Activated CD4-positive, alpha-beta T cell treated with anti-CD3 and anti-CD28 coated beads, Interleukin-2, amount 50 U/mL, for 16 hours (primary cell): ENCODE measurements around the gene SYNE2.

Experiments
- DNase-seq: peaks from one replicate; pipeline ENCODE4 v3.0.0-alpha.2; 2020

SYNE2 gene

DNA sequence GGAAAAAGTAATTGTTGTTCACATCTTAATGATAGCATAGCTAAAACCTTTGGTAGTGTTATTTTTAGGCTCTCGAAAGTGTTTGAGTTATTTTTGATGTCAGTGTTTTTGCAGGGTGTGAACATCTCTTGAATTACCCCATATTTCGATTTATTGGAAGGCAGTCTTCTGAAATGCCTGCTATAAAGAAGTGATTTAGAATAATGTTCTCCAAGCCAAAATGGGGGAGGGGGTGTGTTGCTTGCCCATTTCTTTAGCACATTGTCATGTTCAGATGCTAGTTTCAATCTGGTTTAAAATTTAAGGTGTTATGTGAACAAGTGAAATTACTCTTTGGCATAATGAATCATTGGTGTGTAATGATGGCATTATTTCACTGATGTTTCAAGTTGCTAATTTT lies 110.6 kb downstream of the SYNE2 start:
- no peak for DNase-seq

DNA sequence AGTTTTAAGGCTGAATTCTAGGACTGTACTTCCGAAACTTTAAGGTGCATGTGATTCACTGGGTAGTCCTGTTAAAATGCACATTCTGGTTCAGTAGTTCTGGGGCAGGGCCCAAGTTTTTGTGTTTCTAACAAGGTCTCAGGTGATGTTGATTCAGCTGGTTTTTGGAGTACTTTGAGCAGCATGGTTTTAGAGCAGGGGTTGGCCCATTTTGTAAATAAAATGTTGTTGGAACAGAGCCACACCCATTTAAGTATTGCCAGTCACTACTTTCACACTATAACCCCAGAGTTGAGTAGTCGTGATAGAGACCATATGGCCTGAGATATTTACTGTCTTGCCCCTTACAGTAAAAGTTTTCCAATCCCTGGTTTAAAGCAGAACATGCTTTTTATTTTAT lies 111.3 kb downstream of the SYNE2 start:
- no peak for DNase-seq

DNA sequence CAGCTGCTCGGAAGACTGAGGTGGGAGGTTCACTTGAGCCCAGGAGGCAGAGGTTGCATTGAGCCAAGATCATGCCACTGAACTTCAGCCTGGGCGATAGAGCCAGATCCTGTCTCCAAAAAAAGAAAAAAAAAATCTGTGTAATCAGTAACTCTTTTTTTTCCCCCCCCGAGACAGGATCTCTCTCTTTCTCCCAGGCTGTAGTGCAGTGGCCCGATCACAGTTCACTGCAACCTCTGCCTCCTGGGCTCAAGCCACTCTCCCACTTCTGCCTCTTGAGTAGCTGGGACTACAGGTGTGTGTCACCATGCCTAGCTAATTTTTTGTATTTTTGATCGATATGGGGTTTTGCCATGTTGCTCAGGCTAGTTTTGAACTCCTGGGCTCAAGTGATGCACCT lies 113.6 kb downstream of the SYNE2 start:
- DNase-seq, result no peak

DNA sequence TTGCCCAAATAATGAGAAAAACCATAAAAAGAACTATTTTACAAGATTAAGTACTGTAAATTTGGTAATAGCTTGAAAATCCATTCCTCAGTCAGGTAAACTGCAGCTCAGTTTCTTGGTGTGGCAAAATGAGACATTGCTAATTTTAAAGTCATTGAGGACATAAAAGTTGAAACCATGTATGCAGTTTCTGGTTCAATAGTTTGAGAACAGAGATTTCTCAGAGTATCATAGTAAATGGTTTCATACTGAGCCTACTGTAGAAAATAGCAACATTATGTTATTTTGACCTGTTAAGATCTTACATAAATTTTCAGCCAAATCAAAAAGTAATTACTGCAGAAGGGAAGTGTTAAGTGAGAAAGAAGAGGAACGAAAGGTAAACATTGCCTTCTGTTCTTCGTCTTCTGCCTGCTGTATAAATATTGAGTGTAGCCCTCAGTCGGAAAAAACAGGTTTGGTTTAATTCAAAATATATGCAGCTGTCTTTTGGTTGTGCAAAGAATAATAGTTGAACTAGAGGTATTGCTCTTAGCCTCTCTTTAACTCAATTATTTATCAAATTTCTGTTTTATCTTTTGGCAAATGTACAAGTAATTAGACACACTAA lies 119.6 kb downstream of the SYNE2 start:
- no peak for DNase-seq

DNA sequence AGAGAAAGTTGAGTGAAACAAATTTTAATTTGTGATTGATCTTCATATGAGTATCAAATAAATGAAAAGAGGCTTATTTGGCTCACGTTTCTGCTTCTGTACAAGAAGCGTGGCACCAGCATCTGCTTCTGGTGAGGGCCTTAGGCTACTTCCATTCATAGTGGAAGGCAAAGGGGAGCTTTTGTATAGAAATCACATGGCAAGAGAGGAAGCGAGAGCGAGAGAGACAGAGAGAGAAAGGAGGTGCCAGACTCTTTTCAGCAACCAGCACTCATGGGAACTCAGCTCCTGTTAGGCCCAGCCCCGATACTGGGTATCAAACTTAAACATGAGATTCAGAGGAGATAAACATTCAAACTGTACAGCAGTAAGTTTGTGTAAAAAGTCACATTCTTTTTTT lies 121.4 kb downstream of the SYNE2 start:
- no peak for DNase-seq

DNA sequence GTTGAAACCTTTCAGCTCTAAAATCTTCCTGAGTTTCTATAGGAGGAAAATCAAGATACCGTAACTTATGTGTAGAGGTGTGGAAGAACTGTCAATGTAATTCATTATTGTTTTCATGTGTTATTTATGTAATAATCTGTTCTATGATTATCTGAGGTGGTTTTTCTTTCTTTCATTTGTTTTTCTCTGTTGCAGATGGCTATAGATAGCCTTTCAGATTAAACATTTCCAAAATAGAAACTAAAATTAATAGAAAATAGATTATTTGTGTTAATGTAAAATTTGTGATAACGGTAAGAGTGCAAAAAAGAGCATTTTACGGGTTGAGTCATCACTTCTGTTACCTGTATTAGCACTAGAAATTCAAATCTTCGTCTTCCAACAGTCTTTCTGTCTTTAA lies 128.8 kb downstream of the SYNE2 start:
- DNase-seq, result no peak

DNA sequence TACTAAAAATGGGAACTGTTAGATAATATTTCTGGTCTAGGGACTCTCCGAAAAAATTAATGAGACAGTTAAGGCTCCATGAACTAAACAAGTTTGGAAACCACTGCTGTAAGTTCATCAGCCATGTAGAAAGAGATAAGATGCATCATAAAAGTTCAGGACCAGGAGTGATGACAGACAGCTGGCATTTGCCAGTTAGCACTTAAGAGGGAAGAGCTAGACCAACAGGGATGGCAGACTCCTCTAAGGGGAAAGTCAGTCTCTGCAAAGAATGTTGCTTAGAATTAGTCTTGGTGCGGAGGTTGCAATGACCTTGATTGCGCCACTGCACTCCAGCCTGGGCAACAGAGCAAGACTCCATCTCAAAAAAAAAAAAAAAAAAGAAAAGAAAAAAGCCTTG lies 129.4 kb downstream of the SYNE2 start:
- no peak for DNase-seq

DNA sequence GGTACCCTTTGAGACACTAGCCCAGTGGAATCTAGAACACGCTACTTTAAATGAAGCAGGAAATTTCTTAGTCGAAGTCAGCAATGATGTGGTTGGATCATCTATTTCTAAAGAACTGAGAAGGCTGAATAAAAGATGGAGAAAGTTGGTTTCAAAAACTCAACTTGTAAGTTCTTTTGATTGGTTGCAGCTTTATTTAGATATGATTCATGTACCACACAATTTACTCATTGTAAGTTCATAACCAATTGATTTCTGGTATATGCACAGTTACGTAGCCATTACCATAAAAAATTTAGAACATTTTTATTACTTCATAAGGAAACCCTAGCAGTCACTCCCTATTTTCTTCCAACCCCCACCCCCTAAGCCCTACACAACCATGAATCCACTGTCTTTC lies 129.8 kb downstream of the SYNE2 start:
- no peak for DNase-seq

DNA sequence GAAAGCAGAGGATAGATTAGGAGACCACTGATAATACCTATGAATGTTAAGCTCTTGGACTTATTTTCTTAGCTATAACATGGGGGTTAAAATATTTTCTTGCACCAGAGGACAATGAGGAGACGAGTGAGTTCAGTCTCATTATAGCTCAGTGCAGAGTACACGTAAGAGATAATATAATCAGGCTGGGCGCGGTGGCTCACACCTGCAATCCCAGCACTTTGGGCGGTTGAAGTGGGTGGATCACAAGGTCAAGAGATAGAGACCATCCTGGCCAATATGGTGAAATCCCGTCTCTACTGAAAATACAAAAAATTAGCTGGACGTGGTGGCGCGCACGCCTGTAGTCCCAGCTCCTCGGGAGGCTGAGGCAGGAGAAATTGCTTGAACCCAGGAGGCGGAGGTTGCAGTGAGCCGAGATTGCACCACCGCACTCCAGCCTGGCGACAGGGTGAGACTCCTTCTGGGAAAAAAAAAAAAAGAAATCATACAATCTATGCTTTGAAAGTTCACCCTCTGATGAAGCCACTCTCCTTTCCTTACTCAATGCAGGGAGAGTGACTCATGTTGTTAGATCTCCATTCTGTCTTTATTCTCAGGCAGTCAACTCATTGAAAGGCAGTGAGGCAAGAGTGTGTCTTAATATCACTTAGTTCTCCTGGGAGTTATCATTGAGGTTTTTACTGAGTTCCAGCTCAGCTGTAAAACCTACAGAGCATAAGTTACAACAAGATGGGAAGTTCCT lies 134.2 kb downstream of the SYNE2 start:
- DNase-seq, result no peak

DNA sequence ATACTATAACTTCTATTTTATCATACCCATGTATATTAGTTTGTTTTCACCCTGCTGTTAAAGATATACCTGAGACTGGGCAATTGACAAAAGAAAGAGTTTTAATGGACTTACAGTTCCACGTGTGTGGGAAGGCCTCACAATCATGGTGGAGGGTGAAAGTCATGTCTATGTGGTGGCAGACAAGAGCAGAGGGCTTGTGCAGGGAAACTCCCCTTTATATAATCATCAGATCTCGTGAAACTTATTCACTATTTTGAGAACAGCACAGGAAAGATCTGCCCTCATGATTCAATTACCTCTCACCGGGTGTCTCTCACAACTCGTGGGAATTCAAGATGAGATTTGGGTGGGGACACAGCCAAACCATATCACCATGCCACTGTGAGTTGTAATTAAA lies 135.8 kb downstream of the SYNE2 start:
- DNase-seq, result no peak

DNA sequence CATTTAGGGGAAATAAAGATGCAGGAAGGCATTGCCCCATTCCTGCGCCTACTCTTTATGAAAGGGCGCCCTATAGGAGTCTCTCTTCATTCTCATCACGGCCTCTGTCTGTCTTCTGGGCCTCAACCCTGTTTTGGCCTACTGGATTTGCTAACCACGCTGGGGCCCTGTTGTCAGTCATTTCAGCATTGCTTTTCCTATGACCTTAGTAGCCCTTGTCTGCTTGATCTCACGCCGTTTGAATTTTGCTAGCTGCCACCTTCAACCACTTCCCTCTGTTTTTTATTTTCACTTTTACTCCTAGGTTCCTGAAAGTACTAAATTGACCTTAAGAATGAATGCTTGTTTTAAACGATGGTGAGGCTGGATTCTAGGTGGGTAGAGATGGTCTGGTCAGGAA lies 139.0 kb downstream of the SYNE2 start:
- peak; percentile 42 for DNase-seq

DNA sequence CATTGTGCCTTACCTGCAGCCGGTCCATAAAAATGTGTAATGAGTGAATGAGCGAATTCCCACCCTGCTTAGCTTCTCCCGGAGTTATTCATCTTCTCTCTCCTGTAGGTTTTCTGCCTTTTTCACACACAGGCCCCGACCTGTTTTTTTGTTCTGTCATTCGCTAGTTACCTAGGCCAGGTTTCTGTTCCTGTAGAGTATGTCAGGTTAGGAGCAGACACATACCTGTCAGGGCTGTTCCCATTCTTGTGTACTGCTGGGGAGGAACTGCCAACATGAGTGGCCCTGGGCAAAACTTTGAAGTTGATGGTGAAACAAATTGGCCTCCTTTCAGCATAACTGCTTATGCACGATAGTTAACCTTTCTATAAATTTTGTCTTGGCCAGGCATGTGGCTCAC lies 140.1 kb downstream of the SYNE2 start:
- DNase-seq, result no peak

DNA sequence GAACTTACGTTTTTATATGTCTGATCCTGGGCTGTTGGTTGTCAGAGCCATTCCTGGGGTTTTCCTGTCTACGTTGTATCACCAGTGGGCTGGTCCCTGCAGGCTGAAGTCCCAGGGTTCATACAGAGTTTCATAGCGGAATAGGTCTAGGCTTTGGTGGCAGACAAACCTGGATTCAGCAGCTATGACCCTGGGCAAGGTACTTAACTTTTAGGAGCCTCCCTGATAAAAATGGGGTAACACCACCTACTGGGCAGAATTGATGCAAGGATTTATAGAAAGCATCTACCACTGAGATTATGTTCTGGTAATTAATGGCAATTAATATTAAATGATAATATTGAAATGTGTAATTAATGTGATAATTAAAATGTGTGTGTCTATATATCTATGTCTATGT lies 141.2 kb downstream of the SYNE2 start:
- no peak for DNase-seq

DNA sequence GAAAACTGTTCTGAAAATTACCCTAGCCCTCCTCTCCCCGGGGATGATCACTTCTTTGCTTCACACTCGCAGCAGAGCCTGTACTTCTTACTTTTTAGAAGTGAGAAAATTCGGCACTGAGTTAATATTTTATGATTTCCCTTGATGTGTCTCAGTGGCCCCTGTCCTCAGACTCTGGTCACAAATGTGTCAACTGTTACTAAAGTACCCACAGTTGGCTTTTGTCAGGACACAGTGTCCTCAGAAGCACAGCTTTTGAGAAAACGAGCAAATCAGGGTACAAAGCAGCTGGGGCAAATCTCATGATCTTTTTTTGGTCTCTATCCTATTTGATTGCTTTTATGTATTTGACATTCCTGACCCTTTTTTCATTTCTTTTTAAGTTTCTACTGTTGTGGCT lies 142.5 kb downstream of the SYNE2 start:
- DNase-seq, result no peak

DNA sequence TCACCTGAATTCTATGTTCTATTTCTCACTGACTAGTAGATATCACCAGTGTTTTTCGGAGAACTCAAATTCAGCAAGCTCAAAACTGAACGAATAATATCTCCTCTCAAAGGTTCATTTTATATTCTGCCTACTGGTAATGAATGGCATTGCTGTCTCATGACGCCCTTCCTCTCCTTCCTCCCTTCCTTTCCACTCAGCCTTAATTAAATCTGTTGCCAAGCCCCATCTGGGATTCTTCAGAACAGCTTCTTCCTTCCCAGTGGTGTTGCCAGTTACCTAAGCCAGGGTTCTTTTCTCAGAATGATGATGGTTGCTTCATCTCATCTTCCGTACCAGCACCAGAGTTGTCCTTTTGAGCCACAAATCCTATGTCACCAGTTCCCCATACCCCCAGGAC lies 143.2 kb downstream of the SYNE2 start:
- no peak for DNase-seq

DNA sequence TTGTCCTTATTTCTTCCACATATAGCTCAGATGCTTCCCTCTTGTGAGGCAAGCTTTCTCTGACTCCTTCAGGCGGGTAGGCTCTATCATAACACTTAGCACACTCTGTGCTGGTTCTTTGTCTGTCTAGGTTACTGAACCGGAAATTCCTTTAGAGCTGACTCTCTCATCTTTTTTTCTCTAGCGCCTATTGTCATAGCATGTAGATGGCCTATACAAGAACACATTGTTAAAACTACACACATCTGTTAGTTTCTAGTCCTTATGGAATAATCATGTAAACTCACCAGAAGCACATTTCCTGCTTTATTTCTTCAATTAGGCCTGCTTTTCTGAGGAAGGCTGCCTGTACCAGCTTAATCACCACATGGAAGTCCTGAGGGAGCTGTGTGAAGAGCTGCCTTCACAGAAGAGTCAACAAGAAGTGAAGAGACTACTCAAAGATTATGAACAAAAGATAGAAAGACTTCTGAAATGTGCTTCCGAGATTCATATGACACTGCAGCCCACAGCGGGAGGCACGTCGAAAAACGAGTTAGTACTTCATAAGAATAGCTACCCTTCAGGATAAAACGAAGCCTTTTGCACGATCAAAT lies 143.9 kb downstream of the SYNE2 start:
- DNase-seq, result no peak

DNA sequence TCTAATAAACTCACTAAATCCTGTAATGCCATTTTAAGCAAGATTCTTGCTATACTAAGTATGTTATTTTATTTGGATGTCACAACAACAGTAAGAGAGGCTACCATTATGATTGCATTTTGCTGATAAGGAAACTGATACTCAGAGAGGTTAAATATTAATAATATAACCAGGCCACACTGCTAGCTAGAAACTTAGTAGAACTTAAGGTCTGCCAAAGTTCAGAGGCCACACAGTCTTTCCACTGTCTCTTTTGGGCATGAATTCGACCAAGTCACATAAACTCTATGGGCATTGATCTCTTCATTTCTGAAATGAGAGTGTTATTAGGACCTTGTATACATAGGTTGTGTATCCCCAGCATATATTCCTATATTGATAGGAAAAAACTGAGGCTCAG lies 147.9 kb downstream of the SYNE2 start:
- no peak for DNase-seq

DNA sequence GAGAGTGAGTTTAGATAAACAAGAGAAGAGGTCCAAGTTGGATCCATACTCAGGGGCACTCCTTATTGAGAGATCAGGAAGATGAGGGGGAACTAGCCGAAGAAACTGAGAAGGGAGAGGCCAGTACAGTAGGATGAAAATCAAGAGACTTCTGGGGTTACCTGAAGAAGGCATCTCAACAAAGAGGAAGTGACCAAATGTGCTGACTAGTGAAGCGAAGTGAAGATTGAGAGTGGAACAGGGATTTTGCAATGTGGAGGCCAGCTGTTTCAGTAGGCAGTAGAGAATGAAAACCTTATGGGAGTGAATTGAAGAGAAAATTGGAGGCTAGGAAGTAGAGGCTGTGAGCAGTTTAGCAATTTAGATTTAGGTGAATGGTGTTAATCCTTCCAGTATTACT lies 153.0 kb downstream of the SYNE2 start:
- DNase-seq, result no peak

DNA sequence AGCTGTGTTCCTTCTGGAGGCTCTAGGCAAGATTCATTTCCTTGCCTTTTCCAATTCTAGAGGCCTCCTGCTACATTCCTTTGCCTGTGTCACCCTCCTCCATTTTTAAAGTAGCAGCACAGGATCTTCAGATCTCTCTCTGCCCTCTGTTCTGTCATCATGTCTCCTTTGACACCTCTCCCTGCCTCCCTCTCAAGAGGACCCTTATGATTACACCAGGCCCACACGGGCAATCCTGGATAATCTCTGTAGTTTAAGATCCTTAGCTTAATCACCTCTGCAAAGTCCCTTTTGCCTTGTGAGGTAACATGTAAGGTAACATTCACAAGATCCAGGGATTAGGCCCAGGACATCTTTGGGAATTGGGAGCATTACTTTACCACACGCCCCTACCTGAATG lies 155.2 kb downstream of the SYNE2 start:
- DNase-seq, result no peak

DNA sequence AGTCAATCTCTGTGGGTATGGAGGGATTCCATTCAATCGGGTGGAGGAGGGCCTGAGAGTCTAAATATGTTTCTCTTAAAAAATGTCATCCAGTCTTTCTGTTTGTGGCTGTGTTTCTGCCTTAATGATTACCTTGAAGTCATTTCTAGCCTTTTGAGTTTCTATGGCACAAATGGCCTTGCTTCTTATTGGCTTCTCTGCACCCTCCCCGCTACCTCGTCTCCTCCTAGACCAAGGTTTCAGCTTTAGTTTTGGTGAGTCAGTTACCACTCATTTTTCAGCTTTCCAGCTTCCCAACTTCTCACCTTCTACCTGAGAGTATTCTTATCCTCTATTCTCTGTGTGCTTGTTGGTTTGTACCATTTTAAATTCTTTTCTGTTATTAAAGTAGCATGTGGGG lies 159.2 kb downstream of the SYNE2 start:
- no peak for DNase-seq

DNA sequence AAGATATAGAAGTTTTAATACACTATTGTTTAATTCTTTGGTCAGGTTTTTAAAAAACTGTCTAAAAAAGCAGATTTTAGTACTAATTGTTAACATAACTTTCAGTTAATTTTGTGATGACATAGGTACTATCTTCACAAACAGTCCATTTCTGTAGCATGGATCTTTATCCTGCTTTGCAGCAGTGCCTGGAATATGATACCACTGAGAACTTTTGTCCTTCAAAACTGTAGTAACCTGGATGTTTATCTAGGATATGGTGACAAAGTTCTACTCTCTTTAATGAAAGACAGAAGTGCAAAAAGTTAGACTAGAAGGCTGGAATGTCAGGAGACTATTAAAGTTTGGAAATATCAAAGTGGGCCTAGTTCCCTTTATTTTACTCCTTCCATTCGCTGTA lies 159.9 kb downstream of the SYNE2 start:
- no peak for DNase-seq

DNA sequence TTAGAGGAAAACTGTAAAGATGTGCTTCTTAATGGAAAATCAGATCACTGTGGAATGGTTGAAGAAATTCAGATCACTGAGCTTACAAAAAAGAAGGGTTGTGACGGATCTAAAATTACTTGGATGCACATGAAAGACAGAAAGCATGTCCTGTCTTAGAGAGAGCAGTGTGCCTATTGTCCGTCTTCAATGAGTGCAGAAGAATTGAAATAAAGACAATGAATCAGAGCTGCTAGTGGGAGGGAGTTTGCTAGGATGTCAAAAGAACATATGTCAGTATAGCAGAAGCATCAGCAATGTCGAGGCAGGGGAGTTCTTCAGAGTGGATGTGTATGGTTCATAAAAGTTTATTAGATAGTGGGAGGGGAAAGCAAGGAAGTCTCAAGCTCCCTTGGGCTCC lies 172.7 kb downstream of the SYNE2 start:
- DNase-seq, result no peak

DNA sequence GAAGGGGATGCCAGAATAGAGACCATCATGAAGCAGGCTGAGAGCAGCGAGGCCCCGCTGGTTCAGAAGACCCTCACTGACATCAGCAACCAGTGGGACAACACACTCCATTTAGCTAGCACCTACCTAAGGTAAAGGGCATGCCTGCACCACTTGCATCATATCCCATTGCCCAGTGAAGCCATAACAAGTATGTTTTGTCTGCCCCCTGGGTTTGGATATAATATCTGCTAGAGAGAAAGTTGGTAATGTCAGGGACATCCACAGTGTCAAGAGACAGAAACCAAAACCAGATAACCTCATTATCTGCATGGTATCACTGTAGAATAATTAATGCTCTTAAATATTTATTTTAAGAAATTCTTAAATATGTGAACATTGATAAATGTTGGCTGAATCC lies 173.8 kb downstream of the SYNE2 start:
- no peak for DNase-seq

DNA sequence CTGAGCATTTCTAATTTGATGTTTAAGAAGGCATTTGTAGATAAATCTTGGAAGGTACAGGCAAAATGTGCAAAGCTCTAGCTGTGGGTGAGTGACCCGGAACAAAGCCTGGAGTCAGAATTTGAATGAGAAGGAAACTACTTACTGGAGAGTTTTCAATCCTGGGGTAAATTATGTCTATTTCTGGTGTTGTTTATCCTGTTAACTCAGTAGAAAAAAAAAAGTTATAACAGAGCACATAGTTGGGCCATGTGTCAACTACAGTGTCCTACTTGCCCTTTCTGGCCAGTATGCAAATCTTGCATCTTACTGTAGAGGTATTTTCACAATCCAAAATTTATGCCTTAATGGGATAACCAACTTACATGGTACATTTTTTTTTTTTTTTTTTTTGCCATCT lies 182.3 kb downstream of the SYNE2 start:
- DNase-seq, result no peak
